Neural crest cell (in vitro differentiated cells): ENCODE data around the gene OR14A2. TPM values are rescaled to one million over a fixed set of nuclear protein-coding genes. Genes with fewer than 3 reads are reported as not detected.
"Not testable (repeated sequence)": the region's sequence is repeated elsewhere in the genome, so short reads cannot be mapped to it uniquely, and the experiment has no call there.

Experiments
- DNase-seq: peaks from one replicate; pipeline ENCODE4 v3.0.0; 2021; ENCODE audit warnings: low read depth, mixed read lengths, low spot score
- H3K27ac Mint-ChIP-seq: one replicate; pipeline ENCODE4 v1.8.0; 2021; ENCODE audit warnings: mild to moderate bottlenecking, mixed read lengths; ENCODE audit not compliant: unreplicated experiment
- H3K27me3 Mint-ChIP-seq: 2 replicates; pipeline ENCODE4 v1.8.0; 2021; ENCODE audit warnings: low read depth, mild to moderate bottlenecking, mixed read lengths
- H3K36me3 Mint-ChIP-seq: 2 replicates; pipeline ENCODE4 v1.8.0; 2021; ENCODE audit warnings: low read depth, mild to moderate bottlenecking, mixed read lengths
- H3K4me1 Mint-ChIP-seq: 2 replicates; pipeline ENCODE4 v1.8.0; 2021; ENCODE audit warnings: mixed read lengths
- H3K4me3 Mint-ChIP-seq: one replicate; pipeline ENCODE4 v1.8.0; 2021; ENCODE audit warnings: mild to moderate bottlenecking, mixed read lengths
- H3K9me3 Mint-ChIP-seq: 2 replicates; pipeline ENCODE4 v1.8.0; 2021; ENCODE audit warnings: mixed read lengths
- CTCF ChIP-seq: fragments of 200-600 bp; sonication (generic); conservative IDR thresholded peaks from 2 replicates; pipeline ENCODE4 v1.5.0; 2021; ENCODE audit warnings: antibody characterized with exemption, mild to moderate bottlenecking
- long read RNA-seq: library from polyadenylated mRNA; unstranded; transcript quantifications from one replicate; pipeline ENCODE4 v2.0.0, GENCODE V29; 2020
- total RNA-seq: library from RNA; stranded (reverse); gene quantifications from 2 replicates; pipeline ENCODE4 v1.2.1, GENCODE V29; 2021

The OR14A2 gene
- not detected in 2 replicates for total RNA-seq
- long read RNA-seq, result 0 reads

- H3K36me3 Mint-ChIP-seq, result no peaks in the 10 kb centered on the region
- no peak within 1 kb of the TSS for H3K4me3 Mint-ChIP-seq
- TF ChIP-seq CTCF, result no peak
- H3K27ac Mint-ChIP-seq, result no peak within 1 kb of the TSS
- DNase-seq, result no peak
- no peaks in the 10 kb centered on the region for H3K4me1 Mint-ChIP-seq
- peaks cover 9% of the 10 kb centered on the region for H3K9me3 Mint-ChIP-seq
- no peaks in the 10 kb centered on the region for H3K27me3 Mint-ChIP-seq
Observed at GRCh38 chr1:247748041-247748440, at the start of gene OR14A2. Gene OR14A2 (minus strand): TSS chr1:247748141.

GRCh38 chr1:247797518-247797917 lies 49.6 kb upstream of the OR14A2 start:
- Mint-ChIP-seq H3K4me1 (no peaks in the 10 kb centered on the region), H3K9me3 (peaks cover 8% of the 10 kb centered on the region), H3K36me3 (peaks cover 5% of the 10 kb centered on the region), H3K27ac (no peak overlapping the region), H3K27me3 (no peaks in the 10 kb centered on the region), H3K4me3 (no peak overlapping the region)
- TF ChIP-seq CTCF, result no peak
- no peak for DNase-seq

- Mint-ChIP-seq H3K9me3 (peaks cover 8% of the 10 kb centered on the region), H3K4me1 (no peaks in the 10 kb centered on the region), H3K4me3 (no peak overlapping the region), H3K27me3 (no peaks in the 10 kb centered on the region), H3K27ac (no peak overlapping the region), H3K36me3 (no peaks in the 10 kb centered on the region)
- no peak for TF ChIP-seq CTCF
- no peak for DNase-seq
Observed at GRCh38 chr1:247769603-247770002, 21.7 kb upstream of the OR14A2 start.

GRCh38 chr1:247760456-247760855 lies 12.5 kb upstream of the OR14A2 start, which contains the start of gene OR1C1:
Gene OR1C1 (minus strand): TSS chr1:247760556. CDS start chr1:247758406, 2,150 bp downstream.
- no peak for TF ChIP-seq CTCF
- Mint-ChIP-seq H3K36me3 (no peaks in the 10 kb centered on the region), H3K4me3 (no peak within 1 kb of the TSS), H3K4me1 (no peaks in the 10 kb centered on the region), H3K9me3 (peaks cover 9% of the 10 kb centered on the region), H3K27me3 (no peaks in the 10 kb centered on the region), H3K27ac (no peak within 1 kb of the TSS)
- no peak for DNase-seq

- H3K9me3 Mint-ChIP-seq, result peaks cover 13% of the 10 kb centered on the region
- not testable (repeated sequence) for H3K27ac Mint-ChIP-seq, H3K36me3 Mint-ChIP-seq, H3K4me3 Mint-ChIP-seq, H3K27me3 Mint-ChIP-seq, H3K4me1 Mint-ChIP-seq, DNase-seq
Observed at GRCh38 chr1:247754311-247754710, 6.4 kb upstream of the OR14A2 start.

- H3K4me3 Mint-ChIP-seq, result no peak overlapping the region
- peaks cover 10% of the 10 kb centered on the region for H3K9me3 Mint-ChIP-seq
- no peak overlapping the region for H3K27ac Mint-ChIP-seq
- no peaks in the 10 kb centered on the region for H3K27me3 Mint-ChIP-seq
- H3K36me3 Mint-ChIP-seq, result no peaks in the 10 kb centered on the region
- no peak for TF ChIP-seq CTCF
- H3K4me1 Mint-ChIP-seq, result no peaks in the 10 kb centered on the region
- DNase-seq, result no peak
Observed at GRCh38 chr1:247749870-247750269, 1.9 kb upstream of the OR14A2 start.
